ENCODE measurements around the gene PRR3. TPM values are rescaled to one million over a fixed set of nuclear protein-coding genes. Genes with fewer than 3 reads are reported as not detected.
A peak's percentile ranks its signal among the peaks of the same experiment; 100 is the strongest.

PRR3 gene
- total and polyA plus RNA-seq, 2 of the 13 experiments (the other 11 are each of a cell fraction or from before 2014, with no cell fraction given) = 14.6 to 21.2 TPM

- TF ChIP-seq ZNF589 (CRISPR knock-in tag; conservative IDR thresholded peaks at IDR 0.05) (peak; percentile 11; the same call in 1 of the 2 replicates), TRIM24 (CRISPR knock-in tag; IDR thresholded peaks at IDR 0.05) (no peak), ZFYVE20 (CRISPR knock-in tag; IDR thresholded peaks at IDR 0.05; ENCODE audit: borderline replicate concordance, low read depth) (peak; percentile 30; the same call in 1 of the 2 replicates), NR2F6 (IDR thresholded peaks at IDR 0.05) (peak; percentile 98), NR2F6 (CRISPR knock-in tag; IDR thresholded peaks at IDR 0.05) (peak; percentile 92), MXD3 (CRISPR knock-in tag; IDR thresholded peaks at IDR 0.05) (peak; percentile 35; the same call in 1 of the 2 replicates), ZNF17 (CRISPR knock-in tag; IDR thresholded peaks at IDR 0.05) (no peak), MYPOP (CRISPR knock-in tag; IDR thresholded peaks at IDR 0.05) (peak; percentile 58; the same call in 1 of the 2 replicates), ARNTL (CRISPR knock-in tag; IDR thresholded peaks at IDR 0.05) (peak; percentile 24; the same call in 1 of the 2 replicates), ZNF558 (CRISPR knock-in tag; IDR thresholded peaks at IDR 0.05; ENCODE audit: borderline replicate concordance) (0 out of 2 replicates have a peak, but pooled peaks have one; percentile 15), MTA1 (CRISPR knock-in tag; IDR thresholded peaks at IDR 0.05; ENCODE audit: borderline replicate concordance) (peak; percentile 40; the same call in 1 of the 2 replicates), HNRNPLL (IDR thresholded peaks at IDR 0.05; ENCODE audit: low read depth, low read length, poor library complexity, severe bottlenecking) (peak; percentile 35), ZNF549 (CRISPR knock-in tag; IDR thresholded peaks at IDR 0.05) (peak; percentile 45; the same call in 1 of the 2 replicates), HNRNPH1 (optimal IDR thresholded peaks at IDR 0.05; ENCODE audit: low read depth, low read length) (no peak), ONECUT2 (CRISPR knock-in tag; IDR thresholded peaks at IDR 0.05) (no peak), ZBTB21 (CRISPR knock-in tag; IDR thresholded peaks at IDR 0.05) (no peak; the same call in 1 of the 2 replicates), KLF13 (CRISPR knock-in tag; IDR thresholded peaks at IDR 0.05) (no peak)
- TF ChIP-seq, protein P1, sequence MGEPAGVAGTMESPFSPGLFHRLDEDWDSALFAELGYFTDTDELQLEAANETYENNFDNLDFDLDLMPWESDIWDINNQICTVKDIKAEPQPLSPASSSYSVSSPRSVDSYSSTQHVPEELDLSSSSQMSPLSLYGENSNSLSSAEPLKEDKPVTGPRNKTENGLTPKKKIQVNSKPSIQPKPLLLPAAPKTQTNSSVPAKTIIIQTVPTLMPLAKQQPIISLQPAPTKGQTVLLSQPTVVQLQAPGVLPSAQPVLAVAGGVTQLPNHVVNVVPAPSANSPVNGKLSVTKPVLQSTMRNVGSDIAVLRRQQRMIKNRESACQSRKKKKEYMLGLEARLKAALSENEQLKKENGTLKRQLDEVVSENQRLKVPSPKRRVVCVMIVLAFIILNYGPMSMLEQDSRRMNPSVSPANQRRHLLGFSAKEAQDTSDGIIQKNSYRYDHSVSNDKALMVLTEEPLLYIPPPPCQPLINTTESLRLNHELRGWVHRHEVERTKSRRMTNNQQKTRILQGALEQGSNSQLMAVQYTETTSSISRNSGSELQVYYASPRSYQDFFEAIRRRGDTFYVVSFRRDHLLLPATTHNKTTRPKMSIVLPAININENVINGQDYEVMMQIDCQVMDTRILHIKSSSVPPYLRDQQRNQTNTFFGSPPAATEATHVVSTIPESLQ (CRISPR knock-in tag; conservative IDR thresholded peaks at IDR 0.05) = 0 out of 2 replicates have a peak, but pooled peaks have one; percentile 49
- TF ChIP-seq, protein P2, sequence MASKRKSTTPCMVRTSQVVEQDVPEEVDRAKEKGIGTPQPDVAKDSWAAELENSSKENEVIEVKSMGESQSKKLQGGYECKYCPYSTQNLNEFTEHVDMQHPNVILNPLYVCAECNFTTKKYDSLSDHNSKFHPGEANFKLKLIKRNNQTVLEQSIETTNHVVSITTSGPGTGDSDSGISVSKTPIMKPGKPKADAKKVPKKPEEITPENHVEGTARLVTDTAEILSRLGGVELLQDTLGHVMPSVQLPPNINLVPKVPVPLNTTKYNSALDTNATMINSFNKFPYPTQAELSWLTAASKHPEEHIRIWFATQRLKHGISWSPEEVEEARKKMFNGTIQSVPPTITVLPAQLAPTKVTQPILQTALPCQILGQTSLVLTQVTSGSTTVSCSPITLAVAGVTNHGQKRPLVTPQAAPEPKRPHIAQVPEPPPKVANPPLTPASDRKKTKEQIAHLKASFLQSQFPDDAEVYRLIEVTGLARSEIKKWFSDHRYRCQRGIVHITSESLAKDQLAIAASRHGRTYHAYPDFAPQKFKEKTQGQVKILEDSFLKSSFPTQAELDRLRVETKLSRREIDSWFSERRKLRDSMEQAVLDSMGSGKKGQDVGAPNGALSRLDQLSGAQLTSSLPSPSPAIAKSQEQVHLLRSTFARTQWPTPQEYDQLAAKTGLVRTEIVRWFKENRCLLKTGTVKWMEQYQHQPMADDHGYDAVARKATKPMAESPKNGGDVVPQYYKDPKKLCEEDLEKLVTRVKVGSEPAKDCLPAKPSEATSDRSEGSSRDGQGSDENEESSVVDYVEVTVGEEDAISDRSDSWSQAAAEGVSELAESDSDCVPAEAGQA (IDR thresholded peaks at IDR 0.05; ENCODE audit: low read depth) = peak; percentile 38; the same call in 1 of the 2 replicates
- TF ChIP-seq, protein P2 (CRISPR knock-in tag; IDR thresholded peaks at IDR 0.05; ENCODE audit: borderline replicate concordance) = 0 out of 2 replicates have a peak, but pooled peaks have one; percentile 63
Observed at GRCh38 chr6:30556066-30556905, 809 bp upstream of the PRR3 start, which contains the start of gene GNL1 (continued).
